HG02938 (cell line): Measurements from ENCODE around the gene PCYT1A.
"Not testable (repeated sequence)": the region's sequence is repeated elsewhere in the genome, so short reads cannot be mapped to it uniquely, and the experiment has no call there.

Experiments used
- ATAC-seq: cut with Tn5 transposase; IDR thresholded peaks from one replicate; pipeline ENCODE4 v1.9.1; 2021; ENCODE audit warnings: mild to moderate bottlenecking, moderate library complexity; ENCODE audit not compliant: unreplicated experiment

Gene PCYT1A

GRCh38 chr3:196193736-196194541 is 93.6 kb downstream of the PCYT1A start:
- ATAC-seq: no peak

GRCh38 chr3:196193133-196193735 is 94.3 kb downstream of the PCYT1A start:
- no peak for ATAC-seq

DNA sequence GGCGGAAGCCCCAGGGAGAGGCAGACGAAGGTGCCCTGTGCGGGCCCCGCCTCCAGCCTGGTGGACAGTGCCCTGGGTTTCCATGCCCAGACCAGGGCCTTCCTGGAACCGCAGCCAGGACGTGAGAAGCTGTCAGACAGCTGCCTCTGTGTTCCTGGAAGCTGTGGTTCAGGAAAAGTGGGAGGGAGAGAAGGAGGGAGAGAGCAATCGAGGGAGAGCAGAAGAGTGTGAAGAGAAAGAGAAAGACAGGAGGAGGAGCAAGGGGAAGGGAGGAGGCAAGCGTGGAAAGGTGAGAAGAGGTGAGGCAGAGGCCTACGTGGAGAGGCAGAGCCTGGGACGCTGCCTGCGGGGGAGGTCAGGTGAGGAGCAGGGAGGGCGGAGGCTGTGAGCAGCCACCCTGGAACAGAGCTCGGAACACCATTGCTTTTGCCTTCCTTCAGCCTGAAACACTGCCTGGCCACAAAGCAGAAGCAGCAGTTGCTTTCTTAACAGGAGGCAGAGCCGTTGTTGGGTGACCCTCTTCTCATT is 94.9 kb downstream of the PCYT1A start:
- no peak for ATAC-seq

GRCh38 chr3:196192036-196192523 is 95.4 kb downstream of the PCYT1A start:
- no peak for ATAC-seq

DNA sequence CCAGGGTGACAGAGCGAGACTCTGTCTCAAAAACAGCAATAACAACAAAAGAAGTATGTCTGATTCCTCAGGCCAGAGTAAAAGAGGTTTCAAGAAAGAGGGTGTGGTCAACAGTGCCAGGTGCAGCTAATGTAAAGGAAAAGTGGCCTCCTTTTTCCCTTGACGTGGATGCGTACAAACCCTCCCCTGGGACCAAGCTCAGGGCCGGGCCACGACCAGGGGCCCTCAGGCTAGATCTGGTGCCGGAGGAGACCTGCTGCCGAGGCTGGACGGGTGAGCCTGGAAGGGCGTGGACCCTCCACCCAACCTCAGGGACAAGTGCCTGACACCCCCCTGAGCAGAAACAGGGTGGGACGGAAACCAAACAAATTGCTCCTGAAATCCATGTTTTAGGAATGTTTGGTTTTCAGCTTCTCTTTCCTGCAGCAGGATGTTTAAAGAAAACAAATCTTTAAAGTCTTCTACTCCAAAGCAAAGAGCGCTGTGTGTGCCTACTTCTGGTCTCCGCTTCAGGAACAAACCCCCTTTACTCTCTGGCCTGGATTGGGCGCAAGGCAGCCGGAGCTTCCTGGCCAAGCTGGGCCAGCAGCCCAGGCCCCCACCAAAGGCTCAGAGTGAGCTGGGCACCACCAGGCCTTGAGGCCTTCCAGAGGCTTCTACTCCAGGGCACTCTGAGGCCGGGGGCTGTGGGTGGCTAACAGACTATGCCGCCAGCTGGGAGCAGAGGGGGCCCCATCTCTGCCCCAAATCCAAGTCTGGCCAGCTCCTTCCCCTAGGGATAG is 97.8 kb downstream of the PCYT1A start:
- ATAC-seq: no peak

GRCh38 chr3:196186651-196187573 is 100.6 kb downstream of the PCYT1A start:
- peak; percentile 50 for ATAC-seq

DNA sequence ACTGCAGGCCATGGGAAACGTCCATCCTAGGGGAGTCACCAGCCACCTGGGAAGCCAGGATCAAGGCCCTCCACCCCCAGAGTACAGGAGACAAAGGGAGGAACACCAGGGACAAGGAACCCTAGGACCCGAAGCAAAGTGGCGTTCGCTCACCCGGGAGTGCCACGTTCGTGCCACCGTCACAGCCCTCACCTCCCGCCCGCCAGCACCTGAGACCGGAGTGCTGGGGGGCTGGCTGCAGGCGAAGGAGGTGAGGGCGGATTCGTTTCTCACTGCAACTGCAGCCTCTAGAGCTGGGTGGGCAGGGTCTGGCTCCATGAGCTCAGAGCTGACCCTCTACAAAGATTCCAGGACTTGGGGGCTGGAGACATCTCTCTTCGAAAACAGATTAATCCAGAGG is 102.6 kb downstream of the PCYT1A start:
- ATAC-seq: no peak

DNA sequence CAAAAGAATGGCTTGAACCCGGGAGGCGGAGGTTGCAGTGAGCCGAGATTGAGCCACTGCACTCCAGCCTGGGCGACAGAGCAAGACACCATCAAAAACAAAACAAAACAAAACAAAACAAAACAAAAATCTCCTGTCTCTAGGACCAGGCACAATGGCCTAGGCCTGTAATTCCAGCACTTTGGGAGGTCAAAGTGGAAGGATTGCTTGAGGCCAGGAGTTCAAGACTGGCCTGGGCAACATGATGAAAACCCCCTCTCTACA is 103.4 kb downstream of the PCYT1A start:
- ATAC-seq: not testable (repeated sequence)

DNA sequence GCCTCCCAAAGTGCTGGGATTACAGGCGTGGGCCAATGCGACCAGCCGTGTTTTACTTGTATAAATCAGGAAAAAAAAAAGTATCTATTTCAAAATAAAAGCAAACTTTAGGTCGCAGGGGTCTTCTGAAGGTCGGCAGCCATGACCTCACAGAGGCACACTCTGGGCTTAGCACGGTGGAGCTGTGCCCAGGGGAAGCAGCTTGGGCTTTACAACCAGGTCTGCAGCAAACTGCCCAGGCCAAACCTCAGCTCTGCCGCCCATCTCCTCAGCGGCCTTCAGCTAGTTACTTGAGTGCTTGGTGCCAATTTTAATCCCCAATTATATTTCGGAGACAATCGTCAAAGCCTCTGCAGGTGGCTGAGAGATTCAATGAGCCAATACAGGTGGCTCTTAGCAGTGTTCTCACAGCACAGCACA is 106.4 kb downstream of the PCYT1A start:
- ATAC-seq: no peak

DNA sequence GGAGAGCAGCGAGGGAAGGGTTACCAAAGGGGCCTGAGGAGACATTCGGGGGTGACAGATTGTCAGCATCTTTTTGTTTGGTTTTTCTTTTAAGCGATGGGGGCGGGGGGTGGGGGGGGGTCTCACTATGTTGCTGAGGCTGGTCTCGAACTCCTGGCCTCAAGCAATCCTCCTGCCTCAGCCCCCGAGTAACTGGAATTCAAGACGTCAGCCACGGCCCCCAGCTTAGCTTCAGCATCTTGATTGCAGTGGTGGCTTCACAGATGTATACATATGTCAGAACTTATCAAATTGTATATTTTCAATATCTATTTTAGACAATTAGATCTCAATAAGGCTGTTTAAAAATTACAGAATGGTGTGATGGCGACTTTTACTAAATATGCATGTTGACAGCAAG is 107.2 kb downstream of the PCYT1A start:
- ATAC-seq: no peak
